Endodermal cell (in vitro differentiated cells): ENCODE measurements around the gene DCST2. TPM values are rescaled to one million over a fixed set of nuclear protein-coding genes. Genes with fewer than 3 reads are reported as not detected.

Source experiments
- DNase-seq: peaks from one replicate; pipeline ENCODE4 v3.0.0-alpha.2; 2017
- H3K27ac ChIP-seq: 2 replicates; pipeline ENCODE4 v1.5.1; 2013; ENCODE audit warnings: mild to moderate bottlenecking, low read depth, low read length, moderate library complexity
- H3K27me3 ChIP-seq: 2 replicates; pipeline ENCODE4 v1.6.1; 2013; ENCODE audit warnings: mild to moderate bottlenecking, low read length, moderate library complexity; ENCODE audit not compliant: insufficient read depth, control insufficient read depth, poor library complexity, severe bottlenecking
- H3K36me3 ChIP-seq: 2 replicates; pipeline ENCODE4 v1.7.0; 2013; ENCODE audit warnings: mild to moderate bottlenecking, low read length, moderate library complexity; ENCODE audit not compliant: control insufficient read depth, insufficient read depth
- H3K4me1 ChIP-seq: one replicate; pipeline ENCODE4 v1.7.0; 2013; ENCODE audit warnings: low read length; ENCODE audit not compliant: control insufficient read depth, insufficient read depth
- H3K4me3 ChIP-seq: 2 replicates; pipeline ENCODE4 v1.5.1; 2013; ENCODE audit warnings: mild to moderate bottlenecking, low read length, moderate library complexity
- H3K9ac ChIP-seq: 2 replicates; pipeline ENCODE4 v1.6.1; 2013; ENCODE audit warnings: mild to moderate bottlenecking, low read length, moderate library complexity; ENCODE audit not compliant: poor library complexity, severe bottlenecking; ENCODE audit errors: extremely low read depth
- H3K9me3 ChIP-seq: 2 replicates; pipeline ENCODE4 v1.6.1; 2013; ENCODE audit warnings: mild to moderate bottlenecking, low read length, moderate library complexity; ENCODE audit not compliant: control insufficient read depth
- H3K27ac Mint-ChIP-seq: 2 replicates; pipeline ENCODE4 v1.8.0; 2020; ENCODE audit warnings: mixed read lengths
- H3K27me3 Mint-ChIP-seq: 2 replicates; pipeline ENCODE4 v1.8.0; 2021; ENCODE audit warnings: mild to moderate bottlenecking, mixed read lengths; ENCODE audit not compliant: insufficient read depth
- H3K36me3 Mint-ChIP-seq: 2 replicates; pipeline ENCODE4 v1.8.0; 2020; ENCODE audit warnings: low read depth, mixed read lengths
- H3K4me1 Mint-ChIP-seq: 2 replicates; pipeline ENCODE4 v1.8.0; 2020; ENCODE audit warnings: mixed read lengths
- H3K4me3 Mint-ChIP-seq: 2 replicates; pipeline ENCODE4 v1.8.0; 2020; ENCODE audit warnings: mild to moderate bottlenecking, moderate library complexity, mixed read lengths
- H3K9me3 Mint-ChIP-seq: 2 replicates; pipeline ENCODE4 v1.8.0; 2020; ENCODE audit warnings: mild to moderate bottlenecking, mixed read lengths
- CTCF ChIP-seq: fragments of 200-600 bp; sonication (generic); conservative IDR thresholded peaks from 2 replicates; pipeline ENCODE4 v1.5.0; 2021; ENCODE audit warnings: antibody characterized with exemption, mild to moderate bottlenecking
- WGBS, 2 experiments: methylation state at CpG; one replicate each; pipeline versions ENCODE4 v1.1.5 to v1.1.7; 2013; ENCODE audit warnings: missing lambda C conversion rate in 2 of 2, mixed read lengths in 1 of 2; ENCODE audit not compliant: insufficient coverage in 1 of 2, insufficient read length in 1 of 2; 5-methylcytosine and 5-hydroxymethylcytosine counted together
- total RNA-seq, 2 donors: library from RNA; stranded (reverse); fragmentation: NEBNext Ultra II Directional in 1 of 2; extraction: Animal tissue kit (Norgen Biotek cat#: 25700) in 1 of 2; gene quantifications; 2 replicates in 1 of 2; 3 replicates in 1 of 2; pipeline ENCODE4 v1.2.1, GENCODE V29; 2021

DCST2 gene
- total RNA-seq, 2 donors from 2014 or later, result 0.44 to 2.0 TPM

GRCh38 chr1:155000411-155000725, 33.2 kb downstream of the DCST2 start:
- Histone ChIP-seq H3K4me1 (peaks cover 9% of the 10 kb centered on the region), H3K4me3 (peak overlapping the region; percentile 86), H3K36me3 (no peaks in the 10 kb centered on the region), H3K9me3 (no peaks in the 10 kb centered on the region), H3K27me3 (no peaks in the 10 kb centered on the region), H3K9ac (peak overlapping the region; percentile 11), H3K27ac (peak overlapping the region; percentile 83)
- Mint-ChIP-seq H3K27me3 (peaks cover 6% of the 10 kb centered on the region), H3K9me3 (no peaks in the 10 kb centered on the region), H3K36me3 (no peaks in the 10 kb centered on the region), H3K4me1 (peaks cover 14% of the 10 kb centered on the region), H3K27ac (peak overlapping the region; percentile 94), H3K4me3 (peak overlapping the region; percentile 93)
- DNase-seq, result no peak
- 0 to 3% methylated on average over 1 to 8 of the region's 13 CpGs for WGBS, 2 experiments
- no peak for TF ChIP-seq CTCF

- H3K27me3 ChIP-seq, result no peaks in the 10 kb centered on the region
- H3K36me3 Mint-ChIP-seq, result no peaks in the 10 kb centered on the region
- peak overlapping the region; percentile 94 for H3K27ac Mint-ChIP-seq
- H3K27ac ChIP-seq, result peak overlapping the region; percentile 83
- H3K36me3 ChIP-seq, result no peaks in the 10 kb centered on the region
- peak overlapping the region; percentile 93 for H3K4me3 Mint-ChIP-seq
- no peaks in the 10 kb centered on the region for H3K9me3 Mint-ChIP-seq
- peaks cover 16% of the 10 kb centered on the region for H3K4me1 Mint-ChIP-seq
- no peak for TF ChIP-seq CTCF
- peaks cover 7% of the 10 kb centered on the region for H3K4me1 ChIP-seq
- no peaks in the 10 kb centered on the region for H3K9me3 ChIP-seq
- H3K27me3 Mint-ChIP-seq, result peaks cover 6% of the 10 kb centered on the region
- peak overlapping the region; percentile 86 for H3K4me3 ChIP-seq
- WGBS, 2 experiments, result 1 to 4% methylated on average over 23 to 50 of the region's 50 CpGs
- DNase-seq, result peak; percentile 86
- peak overlapping the region; percentile 11 for H3K9ac ChIP-seq
Observed at GRCh38 chr1:154999571-155000410, 33.8 kb downstream of the DCST2 start.

GRCh38 chr1:154998818-154999570, 34.6 kb downstream of the DCST2 start:
- H3K36me3 Mint-ChIP-seq, result no peaks in the 10 kb centered on the region
- H3K4me3 ChIP-seq, result no peak overlapping the region
- H3K4me3 Mint-ChIP-seq, result peak overlapping the region; percentile 93
- no peaks in the 10 kb centered on the region for H3K9me3 Mint-ChIP-seq
- WGBS, 2 experiments, result 25 to 53% methylated on average over 16 to 40 of the region's 40 CpGs
- H3K9me3 ChIP-seq, result no peaks in the 10 kb centered on the region
- H3K9ac ChIP-seq, result no peak overlapping the region
- H3K27me3 Mint-ChIP-seq, result peaks cover 6% of the 10 kb centered on the region
- H3K4me1 Mint-ChIP-seq, result peaks cover 10% of the 10 kb centered on the region
- TF ChIP-seq CTCF, result peak; percentile 94
- no peaks in the 10 kb centered on the region for H3K4me1 ChIP-seq
- H3K27me3 ChIP-seq, result no peaks in the 10 kb centered on the region
- DNase-seq, result peak; percentile 94
- peak overlapping the region; percentile 70 for H3K27ac Mint-ChIP-seq
- H3K36me3 ChIP-seq, result no peaks in the 10 kb centered on the region
- no peak overlapping the region for H3K27ac ChIP-seq
